ENCODE measurements around the gene CDK14.

The CDK14 gene

GRCh38 chr7:91182819-91183764, 587.0 kb downstream of the CDK14 start:
- Histone ChIP-seq H3K9ac (ENCODE audit: low read depth, low read length) (no peak overlapping the region), H3K4me3 (ENCODE audit: low read depth, low read length) (no peak overlapping the region), H3K36me3 (ENCODE audit: control insufficient read depth, insufficient read depth, low read length) (no peaks in the 10 kb centered on the region), H3K27me3 (ENCODE audit: control insufficient read depth, insufficient read depth, low read length) (no peaks in the 10 kb centered on the region), H3K4me1 (ENCODE audit: control insufficient read depth, insufficient read depth, low read length) (no peaks in the 10 kb centered on the region), H3K9me3 (ENCODE audit: control insufficient read depth, insufficient read depth, low read length) (no peaks in the 10 kb centered on the region)

GRCh38 chr7:91185771-91186170, 589.6 kb downstream of the CDK14 start:
- H3K27me3 ChIP-seq (ENCODE audit: control insufficient read depth, insufficient read depth, low read length) = no peaks in the 10 kb centered on the region
- no peaks in the 10 kb centered on the region for H3K4me1 ChIP-seq (ENCODE audit: control insufficient read depth, insufficient read depth, low read length)
- H3K36me3 ChIP-seq (ENCODE audit: control insufficient read depth, insufficient read depth, low read length) = no peaks in the 10 kb centered on the region
- H3K9me3 ChIP-seq (ENCODE audit: control insufficient read depth, insufficient read depth, low read length) = no peaks in the 10 kb centered on the region
- H3K9ac ChIP-seq (ENCODE audit: low read depth, low read length) = no peak overlapping the region
- no peak overlapping the region for H3K4me3 ChIP-seq (ENCODE audit: low read depth, low read length)

- no peaks in the 10 kb centered on the region for H3K9me3 ChIP-seq (ENCODE audit: control insufficient read depth, insufficient read depth, low read length)
- no peaks in the 10 kb centered on the region for H3K27me3 ChIP-seq (ENCODE audit: control insufficient read depth, insufficient read depth, low read length)
- H3K36me3 ChIP-seq (ENCODE audit: control insufficient read depth, insufficient read depth, low read length) = no peaks in the 10 kb centered on the region
- no peak overlapping the region for H3K9ac ChIP-seq (ENCODE audit: low read depth, low read length)
- H3K4me1 ChIP-seq (ENCODE audit: control insufficient read depth, insufficient read depth, low read length) = no peaks in the 10 kb centered on the region
- H3K4me3 ChIP-seq (ENCODE audit: low read depth, low read length) = no peak overlapping the region
Observed at GRCh38 chr7:91187061-91187460, 590.9 kb downstream of the CDK14 start.

GRCh38 chr7:91191771-91192170, 595.6 kb downstream of the CDK14 start:
- H3K4me1 ChIP-seq (ENCODE audit: control insufficient read depth, insufficient read depth, low read length) = no peaks in the 10 kb centered on the region
- no peak overlapping the region for H3K4me3 ChIP-seq (ENCODE audit: low read depth, low read length)
- no peaks in the 10 kb centered on the region for H3K27me3 ChIP-seq (ENCODE audit: control insufficient read depth, insufficient read depth, low read length)
- H3K9ac ChIP-seq (ENCODE audit: low read depth, low read length) = no peak overlapping the region
- no peaks in the 10 kb centered on the region for H3K36me3 ChIP-seq (ENCODE audit: control insufficient read depth, insufficient read depth, low read length)
- H3K9me3 ChIP-seq (ENCODE audit: control insufficient read depth, insufficient read depth, low read length) = no peaks in the 10 kb centered on the region

GRCh38 chr7:91193141-91193540, 597.0 kb downstream of the CDK14 start:
- Histone ChIP-seq H3K4me1 (ENCODE audit: control insufficient read depth, insufficient read depth, low read length) (no peaks in the 10 kb centered on the region), H3K36me3 (ENCODE audit: control insufficient read depth, insufficient read depth, low read length) (no peaks in the 10 kb centered on the region), H3K9me3 (ENCODE audit: control insufficient read depth, insufficient read depth, low read length) (no peaks in the 10 kb centered on the region), H3K4me3 (ENCODE audit: low read depth, low read length) (no peak overlapping the region), H3K9ac (ENCODE audit: low read depth, low read length) (no peak overlapping the region), H3K27me3 (ENCODE audit: control insufficient read depth, insufficient read depth, low read length) (no peaks in the 10 kb centered on the region)

DNA sequence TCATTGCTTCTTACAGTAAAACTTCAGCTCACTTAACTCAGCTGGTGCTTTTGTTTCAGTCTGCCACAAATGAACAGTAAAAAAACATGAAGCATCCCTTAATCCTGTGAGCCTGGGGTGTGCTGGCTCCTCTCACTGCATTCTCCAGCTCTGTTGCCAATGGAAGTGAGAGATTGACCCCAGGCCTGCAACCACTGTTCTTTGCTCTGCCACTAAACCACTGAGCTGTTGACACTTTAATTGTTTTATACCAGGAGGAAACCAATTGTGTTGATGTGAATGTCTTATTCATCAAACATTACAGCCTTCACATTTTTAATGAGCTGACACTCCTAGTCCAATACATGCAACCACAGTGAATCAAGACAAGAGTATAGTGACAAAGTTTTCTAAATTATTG, 598.7 kb downstream of the CDK14 start:
- no peaks in the 10 kb centered on the region for H3K4me1 ChIP-seq (ENCODE audit: control insufficient read depth, insufficient read depth, low read length)
- H3K9me3 ChIP-seq (ENCODE audit: control insufficient read depth, insufficient read depth, low read length) = no peaks in the 10 kb centered on the region
- H3K36me3 ChIP-seq (ENCODE audit: control insufficient read depth, insufficient read depth, low read length) = no peaks in the 10 kb centered on the region
- H3K4me3 ChIP-seq (ENCODE audit: low read depth, low read length) = no peak overlapping the region
- no peak overlapping the region for H3K9ac ChIP-seq (ENCODE audit: low read depth, low read length)
- no peaks in the 10 kb centered on the region for H3K27me3 ChIP-seq (ENCODE audit: control insufficient read depth, insufficient read depth, low read length)

DNA sequence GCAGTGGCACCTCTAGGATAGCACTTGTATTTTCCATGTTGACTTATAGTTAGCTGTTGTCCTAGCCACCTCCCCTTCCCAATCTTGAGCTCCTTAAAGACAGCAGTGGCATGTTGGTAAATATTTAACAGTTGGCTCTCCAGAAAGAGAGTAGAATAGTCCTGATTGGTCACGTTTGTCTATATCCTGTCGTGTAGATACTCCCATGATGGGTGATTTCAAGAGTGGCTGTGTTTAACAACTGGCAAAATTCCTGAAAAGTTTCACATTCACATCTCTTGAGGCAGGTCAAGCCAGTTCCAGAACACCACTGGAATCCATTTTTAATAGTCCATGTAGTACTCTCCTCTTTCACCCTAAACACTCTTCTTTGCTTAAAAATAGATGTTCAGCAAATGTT, 599.9 kb downstream of the CDK14 start:
- Histone ChIP-seq H3K4me3 (ENCODE audit: low read depth, low read length) (no peak overlapping the region), H3K9me3 (ENCODE audit: control insufficient read depth, insufficient read depth, low read length) (no peaks in the 10 kb centered on the region), H3K9ac (ENCODE audit: low read depth, low read length) (no peak overlapping the region), H3K4me1 (ENCODE audit: control insufficient read depth, insufficient read depth, low read length) (no peaks in the 10 kb centered on the region), H3K27me3 (ENCODE audit: control insufficient read depth, insufficient read depth, low read length) (no peaks in the 10 kb centered on the region), H3K36me3 (ENCODE audit: control insufficient read depth, insufficient read depth, low read length) (no peaks in the 10 kb centered on the region)

- no peaks in the 10 kb centered on the region for H3K27me3 ChIP-seq (ENCODE audit: control insufficient read depth, insufficient read depth, low read length)
- no peaks in the 10 kb centered on the region for H3K36me3 ChIP-seq (ENCODE audit: control insufficient read depth, insufficient read depth, low read length)
- no peaks in the 10 kb centered on the region for H3K9me3 ChIP-seq (ENCODE audit: control insufficient read depth, insufficient read depth, low read length)
Observed at GRCh38 chr7:91198371-91198770, 602.2 kb downstream of the CDK14 start.

DNA sequence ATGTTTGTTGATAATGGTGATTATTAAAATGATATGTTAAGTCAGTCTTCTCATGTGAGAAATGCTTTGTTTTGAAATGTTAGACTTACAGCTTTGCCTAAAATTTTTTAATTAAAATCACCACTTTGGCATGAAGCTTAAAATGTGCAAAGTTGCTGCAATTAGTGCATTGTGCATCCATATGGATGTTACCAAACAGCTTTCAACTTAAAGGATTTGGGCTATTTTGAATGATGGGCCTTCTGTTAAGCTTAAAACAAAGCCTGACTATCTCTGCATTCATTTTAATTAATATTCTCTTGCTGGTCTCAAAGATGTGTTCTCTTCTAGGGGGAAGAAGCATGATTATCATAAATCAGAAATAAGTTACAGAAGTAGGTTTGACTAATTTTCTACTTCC, 603.5 kb downstream of the CDK14 start:
- no peaks in the 10 kb centered on the region for H3K4me1 ChIP-seq (ENCODE audit: control insufficient read depth, insufficient read depth, low read length)
- no peaks in the 10 kb centered on the region for H3K27me3 ChIP-seq (ENCODE audit: control insufficient read depth, insufficient read depth, low read length)
- H3K9me3 ChIP-seq (ENCODE audit: control insufficient read depth, insufficient read depth, low read length) = no peaks in the 10 kb centered on the region
- no peaks in the 10 kb centered on the region for H3K36me3 ChIP-seq (ENCODE audit: control insufficient read depth, insufficient read depth, low read length)
- H3K9ac ChIP-seq (ENCODE audit: low read depth, low read length) = no peak overlapping the region
- H3K4me3 ChIP-seq (ENCODE audit: low read depth, low read length) = no peak overlapping the region

More at GRCh38 chr7:91198371-91198770, 602.2 kb downstream of the CDK14 start:
- Histone ChIP-seq H3K9ac (ENCODE audit: low read depth, low read length) (no peak overlapping the region), H3K4me3 (ENCODE audit: low read depth, low read length) (no peak overlapping the region), H3K4me1 (ENCODE audit: control insufficient read depth, insufficient read depth, low read length) (no peaks in the 10 kb centered on the region)

GRCh38 chr7:91201442-91202113, 605.5 kb downstream of the CDK14 start:
- Histone ChIP-seq H3K27me3 (ENCODE audit: control insufficient read depth, insufficient read depth, low read length) (no peaks in the 10 kb centered on the region), H3K9me3 (ENCODE audit: control insufficient read depth, insufficient read depth, low read length) (no peaks in the 10 kb centered on the region), H3K36me3 (ENCODE audit: control insufficient read depth, insufficient read depth, low read length) (no peaks in the 10 kb centered on the region), H3K9ac (ENCODE audit: low read depth, low read length) (no peak overlapping the region), H3K4me3 (ENCODE audit: low read depth, low read length) (no peak overlapping the region), H3K4me1 (ENCODE audit: control insufficient read depth, insufficient read depth, low read length) (no peaks in the 10 kb centered on the region)

GRCh38 chr7:91206361-91206960, 610.3 kb downstream of the CDK14 start:
- no peak overlapping the region for H3K4me3 ChIP-seq (ENCODE audit: low read depth, low read length)
- no peaks in the 10 kb centered on the region for H3K36me3 ChIP-seq (ENCODE audit: control insufficient read depth, insufficient read depth, low read length)
- no peak overlapping the region for H3K9ac ChIP-seq (ENCODE audit: low read depth, low read length)
- no peaks in the 10 kb centered on the region for H3K4me1 ChIP-seq (ENCODE audit: control insufficient read depth, insufficient read depth, low read length)
- no peaks in the 10 kb centered on the region for H3K27me3 ChIP-seq (ENCODE audit: control insufficient read depth, insufficient read depth, low read length)
- no peaks in the 10 kb centered on the region for H3K9me3 ChIP-seq (ENCODE audit: control insufficient read depth, insufficient read depth, low read length)

All from iPS-15b (cell line).